Esophagus muscularis mucosa (tissue), 4 donors: ENCODE results near the gene DELE1.

Experiments
- CTCF ChIP-seq, 3 experiments: fragments of 200-600 bp in 2 of 3; fragments of 450-650 bp in 1 of 3; sonication (generic) in 2 of 3; IDR thresholded peaks; one replicate each; pipeline ENCODE4 v1.5.1; 2017 to 2019; ENCODE audit warnings: antibody characterized with exemption in 3 of 3, mild to moderate bottlenecking in 2 of 3, moderate library complexity in 1 of 3
- EP300 ChIP-seq: sonication (generic); formaldehyde crosslinking; IDR thresholded peaks from one replicate; pipeline ENCODE4 v1.6.1; 2017; ENCODE audit warnings: antibody characterized with exemption
- POLR2A ChIP-seq: fragments of 450-650 bp; IDR thresholded peaks from one replicate; pipeline ENCODE4 v1.6.1; 2017; ENCODE audit warnings: antibody characterized with exemption, moderate library complexity, mild to moderate bottlenecking, low read depth

- TF ChIP-seq CTCF (IDR thresholded peaks at IDR 0.05) (no peak), EP300 (no peak), POLR2A (no peak)
Measured at GRCh38 chr5:141935538-141935937, 11.9 kb downstream of the DELE1 start.
